Brain microvascular endothelial cell (primary cell): Measurements from ENCODE around the gene CLRN2.
"Not testable (repeated sequence)": the region's sequence is repeated elsewhere in the genome, so short reads cannot be mapped to it uniquely, and the experiment has no call there.

Experiments used
- DNase-seq: peaks from one replicate; pipeline ENCODE4 v3.0.0-alpha.2; 2020
- H3K27ac ChIP-seq: fragments of 250-450 bp; sonication (Bioruptor Pico); 2 replicates; pipeline ENCODE4 v1.5.1; 2020; ENCODE audit warnings: mild to moderate bottlenecking, moderate library complexity
- H3K27me3 ChIP-seq: fragments of 250-450 bp; sonication (Bioruptor Pico); replicated peaks from 2 replicates; pipeline ENCODE4 v1.5.1; 2020; ENCODE audit warnings: mild to moderate bottlenecking
- H3K36me3 ChIP-seq: fragments of 250-450 bp; sonication (Bioruptor Pico); replicated peaks from 2 replicates; pipeline ENCODE4 v1.5.1; 2020; ENCODE audit warnings: mild to moderate bottlenecking
- H3K4me3 ChIP-seq: 2 replicates; pipeline ENCODE4 v1.5.1; 2011; ENCODE audit warnings: low read depth, mild to moderate bottlenecking, control low read depth, low read length, moderate library complexity
- in situ Hi-C: cut with HindIII; loops from 2 replicates; pipeline ENCODE4 v1.10.0; 2017; ENCODE audit warnings: low sequenced_read_pairs, low pct_ligation_motif_present
- TF ChIP-seq, protein P1 (sequence below): IDR thresholded peaks from 2 replicates; pipeline ENCODE4 v1.5.1; 2011; ENCODE audit warnings: low read depth, mild to moderate bottlenecking, moderate library complexity, low read length, control low read depth, inconsistent platforms; ENCODE audit errors: missing control alignments

The CLRN2 gene

DNA sequence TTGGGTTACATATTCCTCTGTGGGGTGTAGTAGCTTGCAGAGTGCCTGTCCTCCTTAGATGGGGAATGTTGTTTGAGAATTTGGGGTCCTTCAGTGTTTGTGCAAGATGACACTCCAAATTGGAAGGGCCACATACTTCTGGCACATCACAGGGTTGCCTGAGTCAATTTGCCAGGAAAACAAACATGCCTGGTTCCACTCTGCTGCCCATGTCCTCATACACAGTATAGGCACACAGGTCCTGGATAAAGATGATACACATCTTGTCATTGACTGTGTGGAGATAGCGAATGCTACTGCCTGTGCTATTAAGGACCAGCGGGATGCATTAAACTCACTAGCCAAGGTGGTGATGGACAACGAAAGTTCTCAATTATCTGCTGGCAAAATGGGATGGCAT lies 50.9 kb downstream of the CLRN2 start:
- H3K27ac ChIP-seq, result no peak overlapping the region
- no peak overlapping the region for H3K4me3 ChIP-seq
- no peaks in the 10 kb centered on the region for H3K36me3 ChIP-seq
- H3K27me3 ChIP-seq, result no peaks in the 10 kb centered on the region
- TF ChIP-seq, protein P1, sequence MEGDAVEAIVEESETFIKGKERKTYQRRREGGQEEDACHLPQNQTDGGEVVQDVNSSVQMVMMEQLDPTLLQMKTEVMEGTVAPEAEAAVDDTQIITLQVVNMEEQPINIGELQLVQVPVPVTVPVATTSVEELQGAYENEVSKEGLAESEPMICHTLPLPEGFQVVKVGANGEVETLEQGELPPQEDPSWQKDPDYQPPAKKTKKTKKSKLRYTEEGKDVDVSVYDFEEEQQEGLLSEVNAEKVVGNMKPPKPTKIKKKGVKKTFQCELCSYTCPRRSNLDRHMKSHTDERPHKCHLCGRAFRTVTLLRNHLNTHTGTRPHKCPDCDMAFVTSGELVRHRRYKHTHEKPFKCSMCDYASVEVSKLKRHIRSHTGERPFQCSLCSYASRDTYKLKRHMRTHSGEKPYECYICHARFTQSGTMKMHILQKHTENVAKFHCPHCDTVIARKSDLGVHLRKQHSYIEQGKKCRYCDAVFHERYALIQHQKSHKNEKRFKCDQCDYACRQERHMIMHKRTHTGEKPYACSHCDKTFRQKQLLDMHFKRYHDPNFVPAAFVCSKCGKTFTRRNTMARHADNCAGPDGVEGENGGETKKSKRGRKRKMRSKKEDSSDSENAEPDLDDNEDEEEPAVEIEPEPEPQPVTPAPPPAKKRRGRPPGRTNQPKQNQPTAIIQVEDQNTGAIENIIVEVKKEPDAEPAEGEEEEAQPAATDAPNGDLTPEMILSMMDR, result no peak
- in situ Hi-C loops, result no loop called here
- no peak for DNase-seq

DNA sequence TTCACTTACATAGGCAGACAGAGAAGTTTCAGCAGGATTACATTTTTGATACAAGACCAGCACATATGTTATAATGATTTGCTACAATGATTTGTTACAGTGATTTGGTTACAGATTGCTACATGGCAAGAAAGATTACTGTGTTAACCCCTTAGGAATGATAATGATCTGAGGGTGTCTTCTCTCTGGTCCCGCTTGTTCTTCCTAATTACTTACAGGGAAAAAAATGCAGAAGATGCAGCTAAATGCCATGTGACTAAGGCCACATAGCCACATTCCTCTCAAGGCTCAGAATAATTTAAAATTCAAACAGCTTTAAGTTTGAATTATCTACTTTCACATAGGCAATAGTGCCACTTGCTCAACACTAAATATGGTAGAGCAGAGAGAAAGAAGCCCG lies 52.3 kb downstream of the CLRN2 start:
- Histone ChIP-seq H3K4me3 (no peak overlapping the region), H3K27me3 (no peaks in the 10 kb centered on the region), H3K36me3 (no peaks in the 10 kb centered on the region), H3K27ac (no peak overlapping the region)
- TF ChIP-seq, protein P1, result no peak
- DNase-seq, result no peak
- in situ Hi-C loops, result no loop called here

DNA sequence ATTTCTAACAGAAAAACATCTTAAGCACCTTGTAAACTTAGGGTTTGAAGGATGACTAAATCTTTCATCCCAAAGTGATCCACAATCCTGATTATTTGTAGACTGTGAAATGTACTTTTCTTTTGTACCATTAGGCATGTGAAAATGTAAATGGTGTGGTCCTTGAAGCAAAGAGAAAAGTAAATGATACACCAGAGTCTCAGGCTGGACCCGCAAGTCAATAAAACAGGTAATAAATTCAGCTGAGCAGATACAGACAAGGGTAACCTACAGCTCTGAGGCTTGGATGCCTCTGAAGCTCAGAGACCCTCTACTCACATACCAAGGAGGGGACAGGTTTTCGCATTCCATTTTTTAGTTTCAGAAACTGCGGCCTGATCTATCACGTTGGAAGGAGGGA lies 59.2 kb downstream of the CLRN2 start:
- Histone ChIP-seq H3K27me3 (no peaks in the 10 kb centered on the region), H3K27ac (no peak overlapping the region), H3K36me3 (no peaks in the 10 kb centered on the region), H3K4me3 (no peak overlapping the region)
- in situ Hi-C loops, result no loop called here
- TF ChIP-seq, protein P1, result no peak
- no peak for DNase-seq

DNA sequence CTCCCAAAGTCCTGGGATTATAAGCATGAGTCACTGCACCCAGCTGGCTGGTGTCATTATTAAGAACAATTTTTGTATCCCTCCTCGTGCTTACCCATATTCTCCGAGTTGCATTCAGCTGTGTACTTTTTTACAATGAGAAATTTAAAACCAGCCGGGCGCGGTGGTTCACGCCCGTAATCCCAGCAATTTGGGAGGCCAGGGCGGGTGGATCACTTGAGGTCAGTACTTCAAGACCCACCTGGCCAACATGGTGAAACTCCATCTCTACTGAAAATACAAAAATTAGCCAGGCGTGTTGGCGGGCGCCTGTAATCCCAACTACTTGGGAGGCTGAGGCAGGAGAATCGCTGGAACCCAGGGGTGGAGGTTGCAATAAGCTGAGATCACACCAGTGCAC lies 60.2 kb downstream of the CLRN2 start:
- in situ Hi-C loops, H3K27me3 ChIP-seq, H3K36me3 ChIP-seq, DNase-seq, H3K4me3 ChIP-seq, H3K27ac ChIP-seq: not testable (repeated sequence)
